Progenitor cell of endocrine pancreas (in vitro differentiated cells): ENCODE results near the gene CRISPLD2. TPM values are rescaled to one million over a fixed set of nuclear protein-coding genes. Genes with fewer than 3 reads are reported as not detected.

ENCODE experiments used
- DNase-seq: peaks from one replicate; pipeline ENCODE4 v3.0.0; 2021; ENCODE audit warnings: low spot score; ENCODE audit not compliant: unreplicated experiment
- H3K27ac Mint-ChIP-seq: 2 replicates; pipeline ENCODE4 v1.8.0; 2021; ENCODE audit warnings: mild to moderate bottlenecking, moderate library complexity, mixed read lengths
- H3K27me3 Mint-ChIP-seq: 2 replicates; pipeline ENCODE4 v1.8.0; 2021; ENCODE audit warnings: mixed read lengths
- H3K36me3 Mint-ChIP-seq: 2 replicates; pipeline ENCODE4 v1.8.0; 2022; ENCODE audit warnings: mixed read lengths; ENCODE audit not compliant: insufficient read depth
- H3K4me1 Mint-ChIP-seq: 2 replicates; pipeline ENCODE4 v1.8.0; 2021; ENCODE audit warnings: low read depth, mixed read lengths
- H3K4me3 Mint-ChIP-seq: 2 replicates; pipeline ENCODE4 v1.8.0; 2021; ENCODE audit warnings: low read depth, mild to moderate bottlenecking, moderate library complexity, mixed read lengths
- H3K9me3 Mint-ChIP-seq: 2 replicates; pipeline ENCODE4 v1.8.0; 2021; ENCODE audit warnings: low read depth, mixed read lengths
- CTCF ChIP-seq: fragments of 200-600 bp; sonication (generic); IDR thresholded peaks from one replicate; pipeline ENCODE4 v1.5.0; 2021; ENCODE audit warnings: antibody characterized with exemption, mild to moderate bottlenecking; ENCODE audit not compliant: unreplicated experiment
- total RNA-seq: library from RNA; stranded (reverse); gene quantifications from 2 replicates; pipeline ENCODE4 v1.2.1, GENCODE V29; 2021

Gene CRISPLD2
- total RNA-seq, 1 donor from 2014 or later = 11.0 TPM

GRCh38 chr16:84955427-84955826 lies 135.6 kb downstream of the CRISPLD2 start:
- no peak for TF ChIP-seq CTCF
- H3K4me3 Mint-ChIP-seq = no peak overlapping the region
- DNase-seq = no peak
- H3K36me3 Mint-ChIP-seq = no peaks in the 10 kb centered on the region
- peaks cover 12% of the 10 kb centered on the region for H3K4me1 Mint-ChIP-seq
- no peaks in the 10 kb centered on the region for H3K9me3 Mint-ChIP-seq
- peaks cover 3% of the 10 kb centered on the region for H3K27me3 Mint-ChIP-seq
- no peak overlapping the region for H3K27ac Mint-ChIP-seq

- Mint-ChIP-seq H3K36me3 (no peaks in the 10 kb centered on the region), H3K9me3 (no peaks in the 10 kb centered on the region), H3K4me3 (no peak overlapping the region), H3K27me3 (peaks cover 8% of the 10 kb centered on the region), H3K4me1 (peaks cover 12% of the 10 kb centered on the region), H3K27ac (no peak overlapping the region)
- no peak for DNase-seq
- no peak for TF ChIP-seq CTCF
These were observed 137.4 kb downstream of the CRISPLD2 start for GRCh38 chr16:84957192-84957591.

- Mint-ChIP-seq H3K36me3 (no peaks in the 10 kb centered on the region), H3K27me3 (peaks cover 9% of the 10 kb centered on the region), H3K4me1 (peaks cover 7% of the 10 kb centered on the region), H3K9me3 (no peaks in the 10 kb centered on the region), H3K27ac (no peak overlapping the region), H3K4me3 (no peak overlapping the region)
- no peak for DNase-seq
- no peak for TF ChIP-seq CTCF
These were observed 138.0 kb downstream of the CRISPLD2 start for GRCh38 chr16:84957792-84958191.

Other genes starting within 250 kb of the CRISPLD2 start
- 37.6 and 40.6 TPM in 2 replicates for gene COTL1, start 201.9 kb upstream of the CRISPLD2 start, total RNA-seq
- 43.2 and 46.7 TPM in 2 replicates for gene KLHL36, start 171.5 kb upstream of the CRISPLD2 start, total RNA-seq
- 124 and 139 TPM in 2 replicates for gene USP10, start 120.0 kb upstream of the CRISPLD2 start, total RNA-seq
- gene ZDHHC7, start 191.6 kb downstream of the CRISPLD2 start, total RNA-seq = 67.3 TPM in 2 replicates
- gene KIAA0513, start 207.8 kb downstream of the CRISPLD2 start, total RNA-seq = 15.2 and 16.3 TPM in 2 replicates